WTC11 (cell line): Measurements from ENCODE around the gene PNO1. TPM values are rescaled to one million over a fixed set of nuclear protein-coding genes. Genes with fewer than 3 reads are reported as not detected.

ENCODE experiments used
- ATAC-seq: fragments of 200-7000 bp; cut with Tn5 transposase; 2 replicates; pipeline ENCODE4 v1.10.0; 2021; ENCODE audit warnings: mild to moderate bottlenecking, moderate library complexity
- CTCF ChIA-PET: fragments of 300-600 bp; sonication (Branson Sonifier 250); formaldehyde crosslinking; loops from one replicate; lab custom pipeline; 2021; ENCODE audit warnings: antibody characterized with exemption; lab: Charles Lee
- POLR2A ChIA-PET: fragments of 350-600 bp; sonication (Branson Sonifier 250); formaldehyde crosslinking; loops from one replicate; lab custom pipeline; 2021; ENCODE audit warnings: antibody characterized with exemption; lab: Charles Lee
- DNase-seq: peaks from one replicate; pipeline ENCODE4 v3.0.0; 2021; ENCODE audit warnings: low spot score
- H3K27ac Mint-ChIP-seq: 2 replicates; pipeline ENCODE4 v1.8.0; 2021; ENCODE audit warnings: mixed read lengths
- H3K27me3 Mint-ChIP-seq: 2 replicates; pipeline ENCODE4 v1.8.0; 2021; ENCODE audit warnings: low read depth, mild to moderate bottlenecking, moderate library complexity, mixed read lengths
- H3K36me3 Mint-ChIP-seq: 2 replicates; pipeline ENCODE4 v1.8.0; 2021; ENCODE audit warnings: mixed read lengths
- H3K4me1 Mint-ChIP-seq: 2 replicates; pipeline ENCODE4 v1.8.0; 2022; ENCODE audit warnings: mixed read lengths
- H3K4me3 Mint-ChIP-seq: 2 replicates; pipeline ENCODE4 v1.8.0; 2021; ENCODE audit warnings: mild to moderate bottlenecking, moderate library complexity, mixed read lengths
- H3K9me3 Mint-ChIP-seq: 2 replicates; pipeline ENCODE4 v1.8.0; 2021; ENCODE audit warnings: mixed read lengths
- CREM ChIP-seq: sonication (generic); formaldehyde crosslinking; IDR thresholded peaks from 2 replicates; pipeline ENCODE4 v1.8.1; 2022; ENCODE audit warnings: mild to moderate bottlenecking, missing genetic modification reagents, moderate library complexity
- JUN ChIP-seq: sonication (generic); formaldehyde crosslinking; IDR thresholded peaks from 2 replicates; pipeline ENCODE4 v1.8.0; 2023; ENCODE audit warnings: mild to moderate bottlenecking, missing genetic modification reagents
- KAT7 ChIP-seq: sonication (generic); formaldehyde crosslinking; IDR thresholded peaks from 2 replicates; pipeline ENCODE4 v1.8.1; 2023; ENCODE audit warnings: missing genetic modification reagents, mild to moderate bottlenecking, borderline replicate concordance
- MAX ChIP-seq: sonication (generic); formaldehyde crosslinking; IDR thresholded peaks from 2 replicates; pipeline ENCODE4 v1.8.0; 2022; ENCODE audit warnings: mild to moderate bottlenecking, missing genetic modification reagents
- NR1H2 ChIP-seq: sonication (generic); formaldehyde crosslinking; IDR thresholded peaks from 2 replicates; pipeline ENCODE4 v1.9.0; 2021; ENCODE audit warnings: mild to moderate bottlenecking, moderate library complexity, missing genetic modification reagents
- PRRX2 ChIP-seq: fragments of 250-450 bp; sonication (Bioruptor Pico); IDR thresholded peaks from 2 replicates; pipeline ENCODE4 v1.8.0; 2021; ENCODE audit warnings: mild to moderate bottlenecking
- RELA ChIP-seq: sonication (generic); formaldehyde crosslinking; IDR thresholded peaks from 2 replicates; pipeline ENCODE4 v1.8.1; 2022; ENCODE audit warnings: missing genetic modification reagents, mild to moderate bottlenecking, borderline replicate concordance
- TCF7 ChIP-seq: sonication (generic); formaldehyde crosslinking; IDR thresholded peaks from 2 replicates; pipeline ENCODE4 v1.8.0; 2022; ENCODE audit warnings: mild to moderate bottlenecking, low read depth, missing genetic modification reagents, moderate library complexity
- TP53 ChIP-seq: sonication (generic); formaldehyde crosslinking; IDR thresholded peaks from 2 replicates; pipeline ENCODE4 v1.8.1; 2023; ENCODE audit warnings: mild to moderate bottlenecking, missing genetic modification reagents
- ZNF138 ChIP-seq: sonication (generic); formaldehyde crosslinking; conservative IDR thresholded peaks from 2 replicates; pipeline ENCODE4 v1.8.1; 2022; ENCODE audit warnings: mild to moderate bottlenecking, moderate library complexity, missing genetic modification reagents
- ZNF219 ChIP-seq: sonication (generic); formaldehyde crosslinking; IDR thresholded peaks from 2 replicates; pipeline ENCODE4 v1.8.0; 2023; ENCODE audit warnings: missing genetic modification reagents, mild to moderate bottlenecking, borderline replicate concordance
- ZNF317 ChIP-seq: sonication (generic); formaldehyde crosslinking; IDR thresholded peaks from 2 replicates; pipeline ENCODE4 v1.8.1; 2023; ENCODE audit warnings: low read depth, mild to moderate bottlenecking, moderate library complexity, missing genetic modification reagents, borderline replicate concordance
- ZNF423 ChIP-seq: fragments of 250-450 bp; sonication (Bioruptor Pico); IDR thresholded peaks from 2 replicates; pipeline ENCODE4 v2.1.2; 2022; ENCODE audit warnings: mild to moderate bottlenecking, moderate library complexity
- total RNA-seq: library from RNA; stranded (reverse); gene quantifications from 3 replicates; pipeline ENCODE4 v1.2.3, GENCODE V29; 2021
- TF ChIP-seq, protein P1 (sequence below): sonication (generic); formaldehyde crosslinking; IDR thresholded peaks from 2 replicates; pipeline ENCODE4 v1.8.0; 2022; ENCODE audit warnings: missing genetic modification reagents
- TF ChIP-seq, protein P2 (sequence below): sonication (generic); formaldehyde crosslinking; IDR thresholded peaks from 2 replicates; pipeline ENCODE4 v1.8.0; 2022; ENCODE audit warnings: mild to moderate bottlenecking, missing genetic modification reagents
- TF ChIP-seq, protein P3 (sequence below): sonication (generic); formaldehyde crosslinking; conservative IDR thresholded peaks from 2 replicates; pipeline ENCODE4 v1.8.1; 2022; ENCODE audit warnings: mild to moderate bottlenecking, missing genetic modification reagents
- TF ChIP-seq, protein P4 (sequence below): sonication (generic); formaldehyde crosslinking; IDR thresholded peaks from 2 replicates; pipeline ENCODE4 v1.8.1; 2023; ENCODE audit warnings: mild to moderate bottlenecking, missing genetic modification reagents
- TF ChIP-seq, protein P5 (sequence below): fragments of 200-600 bp; IDR thresholded peaks from 2 replicates; pipeline ENCODE4 v1.8.0; 2022; ENCODE audit warnings: antibody characterized with exemption
- TF ChIP-seq, protein P6 (sequence below): fragments of 250-450 bp; sonication (Bioruptor Pico); conservative IDR thresholded peaks from 2 replicates; pipeline ENCODE4 v1.9.0; 2021; ENCODE audit warnings: mild to moderate bottlenecking

The PNO1 gene
- total RNA-seq, 1 experiment from 2014 or later = 24.0 TPM

DNA sequence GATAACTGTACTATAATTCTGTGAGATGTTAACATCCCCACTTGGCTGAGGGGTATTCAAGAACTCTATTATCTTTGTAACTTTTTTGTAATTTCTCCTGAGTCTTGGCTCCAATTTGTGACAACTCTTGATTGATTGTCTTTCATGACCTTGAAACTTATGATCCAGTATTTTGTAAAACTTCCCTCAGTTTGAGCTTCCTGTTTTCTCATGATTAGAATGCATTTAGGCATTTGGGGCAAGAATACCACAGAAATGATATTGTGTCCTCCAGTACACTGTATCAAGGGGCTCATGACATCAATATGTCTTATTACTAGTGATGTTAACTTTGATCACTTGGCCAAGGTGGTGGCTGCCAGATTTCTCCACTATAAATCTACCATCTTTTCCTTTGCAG is 37.4 kb downstream of the PNO1 start:
- no peak for DNase-seq
- TF ChIP-seq ZNF138 (CRISPR knock-in tag) (no peak), RELA (CRISPR knock-in tag) (no peak), ZNF317 (no peak), ZNF423 (CRISPR knock-in tag) (no peak), TP53 (CRISPR knock-in tag) (no peak), KAT7 (CRISPR knock-in tag) (no peak), ZNF219 (no peak), JUN (CRISPR knock-in tag) (no peak), CREM (CRISPR knock-in tag) (no peak), PRRX2 (CRISPR knock-in tag) (no peak), MAX (no peak), TCF7 (CRISPR knock-in tag) (no peak), NR1H2 (CRISPR knock-in tag) (no peak)
- TF ChIP-seq, protein P1, sequence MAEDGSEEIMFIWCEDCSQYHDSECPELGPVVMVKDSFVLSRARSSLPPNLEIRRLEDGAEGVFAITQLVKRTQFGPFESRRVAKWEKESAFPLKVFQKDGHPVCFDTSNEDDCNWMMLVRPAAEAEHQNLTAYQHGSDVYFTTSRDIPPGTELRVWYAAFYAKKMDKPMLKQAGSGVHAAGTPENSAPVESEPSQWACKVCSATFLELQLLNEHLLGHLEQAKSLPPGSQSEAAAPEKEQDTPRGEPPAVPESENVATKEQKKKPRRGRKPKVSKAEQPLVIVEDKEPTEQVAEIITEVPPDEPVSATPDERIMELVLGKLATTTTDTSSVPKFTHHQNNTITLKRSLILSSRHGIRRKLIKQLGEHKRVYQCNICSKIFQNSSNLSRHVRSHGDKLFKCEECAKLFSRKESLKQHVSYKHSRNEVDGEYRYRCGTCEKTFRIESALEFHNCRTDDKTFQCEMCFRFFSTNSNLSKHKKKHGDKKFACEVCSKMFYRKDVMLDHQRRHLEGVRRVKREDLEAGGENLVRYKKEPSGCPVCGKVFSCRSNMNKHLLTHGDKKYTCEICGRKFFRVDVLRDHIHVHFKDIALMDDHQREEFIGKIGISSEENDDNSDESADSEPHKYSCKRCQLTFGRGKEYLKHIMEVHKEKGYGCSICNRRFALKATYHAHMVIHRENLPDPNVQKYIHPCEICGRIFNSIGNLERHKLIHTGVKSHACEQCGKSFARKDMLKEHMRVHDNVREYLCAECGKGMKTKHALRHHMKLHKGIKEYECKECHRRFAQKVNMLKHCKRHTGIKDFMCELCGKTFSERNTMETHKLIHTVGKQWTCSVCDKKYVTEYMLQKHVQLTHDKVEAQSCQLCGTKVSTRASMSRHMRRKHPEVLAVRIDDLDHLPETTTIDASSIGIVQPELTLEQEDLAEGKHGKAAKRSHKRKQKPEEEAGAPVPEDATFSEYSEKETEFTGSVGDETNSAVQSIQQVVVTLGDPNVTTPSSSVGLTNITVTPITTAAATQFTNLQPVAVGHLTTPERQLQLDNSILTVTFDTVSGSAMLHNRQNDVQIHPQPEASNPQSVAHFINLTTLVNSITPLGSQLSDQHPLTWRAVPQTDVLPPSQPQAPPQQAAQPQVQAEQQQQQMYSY (CRISPR knock-in tag) = no peak
- TF ChIP-seq, protein P2, sequence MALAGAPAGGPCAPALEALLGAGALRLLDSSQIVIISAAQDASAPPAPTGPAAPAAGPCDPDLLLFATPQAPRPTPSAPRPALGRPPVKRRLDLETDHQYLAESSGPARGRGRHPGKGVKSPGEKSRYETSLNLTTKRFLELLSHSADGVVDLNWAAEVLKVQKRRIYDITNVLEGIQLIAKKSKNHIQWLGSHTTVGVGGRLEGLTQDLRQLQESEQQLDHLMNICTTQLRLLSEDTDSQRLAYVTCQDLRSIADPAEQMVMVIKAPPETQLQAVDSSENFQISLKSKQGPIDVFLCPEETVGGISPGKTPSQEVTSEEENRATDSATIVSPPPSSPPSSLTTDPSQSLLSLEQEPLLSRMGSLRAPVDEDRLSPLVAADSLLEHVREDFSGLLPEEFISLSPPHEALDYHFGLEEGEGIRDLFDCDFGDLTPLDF (CRISPR knock-in tag) = no peak
- TF ChIP-seq, protein P3, sequence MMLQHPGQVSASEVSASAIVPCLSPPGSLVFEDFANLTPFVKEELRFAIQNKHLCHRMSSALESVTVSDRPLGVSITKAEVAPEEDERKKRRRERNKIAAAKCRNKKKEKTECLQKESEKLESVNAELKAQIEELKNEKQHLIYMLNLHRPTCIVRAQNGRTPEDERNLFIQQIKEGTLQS (CRISPR knock-in tag) = no peak
- TF ChIP-seq, protein P4, sequence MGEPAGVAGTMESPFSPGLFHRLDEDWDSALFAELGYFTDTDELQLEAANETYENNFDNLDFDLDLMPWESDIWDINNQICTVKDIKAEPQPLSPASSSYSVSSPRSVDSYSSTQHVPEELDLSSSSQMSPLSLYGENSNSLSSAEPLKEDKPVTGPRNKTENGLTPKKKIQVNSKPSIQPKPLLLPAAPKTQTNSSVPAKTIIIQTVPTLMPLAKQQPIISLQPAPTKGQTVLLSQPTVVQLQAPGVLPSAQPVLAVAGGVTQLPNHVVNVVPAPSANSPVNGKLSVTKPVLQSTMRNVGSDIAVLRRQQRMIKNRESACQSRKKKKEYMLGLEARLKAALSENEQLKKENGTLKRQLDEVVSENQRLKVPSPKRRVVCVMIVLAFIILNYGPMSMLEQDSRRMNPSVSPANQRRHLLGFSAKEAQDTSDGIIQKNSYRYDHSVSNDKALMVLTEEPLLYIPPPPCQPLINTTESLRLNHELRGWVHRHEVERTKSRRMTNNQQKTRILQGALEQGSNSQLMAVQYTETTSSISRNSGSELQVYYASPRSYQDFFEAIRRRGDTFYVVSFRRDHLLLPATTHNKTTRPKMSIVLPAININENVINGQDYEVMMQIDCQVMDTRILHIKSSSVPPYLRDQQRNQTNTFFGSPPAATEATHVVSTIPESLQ (CRISPR knock-in tag) = no peak
- TF ChIP-seq, protein P5, sequence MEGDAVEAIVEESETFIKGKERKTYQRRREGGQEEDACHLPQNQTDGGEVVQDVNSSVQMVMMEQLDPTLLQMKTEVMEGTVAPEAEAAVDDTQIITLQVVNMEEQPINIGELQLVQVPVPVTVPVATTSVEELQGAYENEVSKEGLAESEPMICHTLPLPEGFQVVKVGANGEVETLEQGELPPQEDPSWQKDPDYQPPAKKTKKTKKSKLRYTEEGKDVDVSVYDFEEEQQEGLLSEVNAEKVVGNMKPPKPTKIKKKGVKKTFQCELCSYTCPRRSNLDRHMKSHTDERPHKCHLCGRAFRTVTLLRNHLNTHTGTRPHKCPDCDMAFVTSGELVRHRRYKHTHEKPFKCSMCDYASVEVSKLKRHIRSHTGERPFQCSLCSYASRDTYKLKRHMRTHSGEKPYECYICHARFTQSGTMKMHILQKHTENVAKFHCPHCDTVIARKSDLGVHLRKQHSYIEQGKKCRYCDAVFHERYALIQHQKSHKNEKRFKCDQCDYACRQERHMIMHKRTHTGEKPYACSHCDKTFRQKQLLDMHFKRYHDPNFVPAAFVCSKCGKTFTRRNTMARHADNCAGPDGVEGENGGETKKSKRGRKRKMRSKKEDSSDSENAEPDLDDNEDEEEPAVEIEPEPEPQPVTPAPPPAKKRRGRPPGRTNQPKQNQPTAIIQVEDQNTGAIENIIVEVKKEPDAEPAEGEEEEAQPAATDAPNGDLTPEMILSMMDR = no peak
- TF ChIP-seq, protein P6, sequence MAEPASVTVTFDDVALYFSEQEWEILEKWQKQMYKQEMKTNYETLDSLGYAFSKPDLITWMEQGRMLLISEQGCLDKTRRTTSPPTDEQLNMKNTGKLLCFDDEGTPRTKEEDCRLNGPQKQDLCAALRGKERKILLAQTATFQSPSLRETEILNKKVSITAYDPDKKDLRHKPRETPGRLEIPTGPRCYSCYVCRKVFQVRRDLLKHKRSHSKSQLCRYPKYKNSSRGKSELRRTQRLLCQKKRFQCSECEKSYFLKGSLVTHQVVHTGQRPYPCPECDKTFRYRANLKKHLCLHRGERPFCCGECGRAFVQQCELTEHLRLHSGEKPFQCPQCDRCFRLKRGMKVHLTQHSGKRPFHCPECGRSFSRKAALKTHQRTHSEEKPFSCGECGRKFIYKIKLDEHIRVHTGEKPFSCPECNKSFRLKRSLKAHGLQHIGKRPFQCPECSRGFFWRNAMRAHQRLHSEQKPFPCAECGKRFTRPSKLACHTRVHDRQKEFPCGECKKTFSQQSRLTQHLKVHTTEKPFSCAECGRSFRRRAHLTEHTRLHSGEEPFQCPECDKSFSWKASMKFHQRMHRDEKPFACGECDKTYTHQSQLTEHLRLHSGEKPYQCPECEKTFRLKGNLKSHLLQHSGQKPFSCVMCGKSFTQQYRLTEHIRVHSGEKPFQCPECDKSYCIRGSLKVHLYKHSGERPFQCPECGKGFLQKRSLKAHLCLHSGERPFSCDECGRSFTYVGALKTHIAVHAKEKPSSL = no peak
- H3K9me3 Mint-ChIP-seq = no peaks in the 10 kb centered on the region
- no peak for ATAC-seq
- no peak overlapping the region for H3K4me3 Mint-ChIP-seq
- H3K27ac Mint-ChIP-seq = no peak overlapping the region
- peaks cover 15% of the 10 kb centered on the region for H3K4me1 Mint-ChIP-seq
- ChIA-PET CTCF (interaction anchor here (1.9 to 2.3 kb wide), 4 partner anchors 49 to 163 kb away, joined by 5 to 21 read pairs (median 12); no protein-coding TSS in a partner anchor), POLR2A (no interaction called here)
- no peaks in the 10 kb centered on the region for H3K27me3 Mint-ChIP-seq
- H3K36me3 Mint-ChIP-seq = no peaks in the 10 kb centered on the region
